NCI-H226 (cell line): ENCODE measurements around the gene TCTN2.
A peak's percentile ranks its signal among the peaks of the same experiment; 100 is the strongest.

Experiments
- DNase-seq: peaks from one replicate; pipeline ENCODE4 v3.0.0-alpha.2; 2015

The TCTN2 gene

DNA sequence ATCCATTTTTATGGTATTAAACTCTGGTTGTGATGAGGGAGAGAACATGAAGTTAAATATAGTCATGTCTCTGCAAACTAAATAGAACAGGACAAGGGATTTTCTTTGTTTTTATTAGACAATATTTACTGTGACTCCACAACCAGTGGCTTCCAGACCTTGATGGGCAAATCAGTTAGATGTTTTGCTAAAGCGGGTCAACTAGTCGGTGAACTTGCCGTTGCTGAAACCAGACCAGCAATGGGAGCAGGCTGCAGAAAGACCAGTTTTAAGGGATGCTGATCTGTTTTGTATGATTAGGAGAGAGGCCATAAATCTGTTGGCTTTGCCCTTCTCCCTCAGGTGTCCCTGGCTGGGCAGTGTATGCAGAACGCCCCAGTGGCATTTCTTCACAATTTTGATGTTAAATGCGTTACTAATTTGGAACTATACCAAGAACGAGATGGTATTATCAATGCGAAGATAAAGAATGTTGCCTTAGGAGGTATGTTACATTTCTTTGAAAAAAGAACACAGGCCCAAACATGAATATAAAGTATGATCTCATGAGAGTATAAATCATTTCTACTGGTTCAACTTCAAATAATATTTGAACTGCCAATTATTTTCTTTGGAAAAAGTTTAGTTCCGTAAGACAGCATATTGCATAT is 19.4 kb downstream of the TCTN2 start:
- no peak for DNase-seq

DNA sequence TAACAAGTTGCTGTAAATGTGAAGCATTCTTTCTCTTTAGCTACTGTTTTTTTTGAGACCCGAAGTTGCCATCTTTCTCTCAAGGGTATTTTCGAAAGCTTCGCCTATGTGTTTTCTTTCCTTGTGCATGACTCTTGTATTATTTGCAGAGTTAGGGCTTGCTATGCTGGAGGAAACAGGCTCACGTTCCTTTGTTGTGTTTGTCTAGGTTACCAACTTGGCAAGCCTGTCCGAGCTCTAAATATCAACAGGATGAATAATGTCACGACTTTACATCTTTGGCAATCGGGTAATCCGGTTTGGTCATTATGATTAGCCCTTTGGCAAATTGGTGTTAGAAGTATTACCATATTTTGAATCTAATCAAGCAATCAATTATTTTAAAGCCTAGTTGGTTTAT is 25.3 kb downstream of the TCTN2 start:
- no peak for DNase-seq

- DNase-seq: no peak
Measured at GRCh38 chr12:123696646-123697045, 25.7 kb downstream of the TCTN2 start.

DNA sequence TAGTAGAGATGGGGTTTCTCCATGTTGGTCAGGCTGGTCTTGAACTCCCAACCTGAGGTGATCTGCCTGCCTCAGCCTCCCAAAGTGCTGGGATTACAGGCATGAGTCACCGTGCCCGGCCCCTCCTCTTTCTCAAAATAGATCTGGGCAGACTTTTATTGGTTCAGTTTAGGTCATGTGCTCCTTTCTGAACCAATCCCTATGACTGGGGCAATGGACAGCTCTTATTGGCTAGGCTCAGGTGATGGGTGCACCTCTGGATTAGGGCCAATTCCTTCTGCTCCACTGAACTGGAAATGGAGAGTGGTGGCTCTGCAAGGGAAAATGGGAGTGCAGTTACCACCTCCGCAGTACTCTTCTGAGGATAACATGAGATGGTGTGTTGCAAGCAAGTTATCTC is 35.0 kb downstream of the TCTN2 start:
- no peak for DNase-seq

GRCh38 chr12:123707466-123707865 is 36.6 kb downstream of the TCTN2 start:
- no peak for DNase-seq

DNA sequence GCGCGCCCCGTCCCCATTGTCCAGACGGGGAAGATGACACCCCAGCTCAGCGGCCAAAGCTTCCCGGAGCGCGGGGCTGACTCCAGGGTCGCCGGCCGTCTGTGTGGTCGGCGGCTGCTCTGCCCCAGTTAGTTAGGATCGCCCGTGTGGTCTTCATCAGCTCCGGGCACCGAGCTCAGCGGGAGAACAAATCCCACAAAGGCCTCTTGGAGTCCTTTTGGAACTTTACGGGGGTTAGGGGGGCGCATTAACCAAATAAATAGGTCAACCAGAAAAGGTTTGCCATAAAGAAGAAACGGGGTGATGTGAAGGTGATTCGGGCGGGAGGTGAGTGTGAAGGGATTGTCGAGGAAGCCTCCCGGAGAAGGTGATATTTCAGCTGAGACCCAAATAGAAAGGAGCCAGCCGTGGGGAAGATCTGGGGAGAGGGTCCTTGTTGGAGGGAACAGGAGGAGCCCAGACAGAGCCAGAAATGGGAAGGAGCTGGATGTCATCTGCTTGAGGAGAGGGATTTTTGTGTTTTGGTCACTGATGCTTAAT is 41.9 kb downstream of the TCTN2 start:
- no peak for DNase-seq

- no peak for DNase-seq
Measured at GRCh38 chr12:123713398-123713797, 42.5 kb downstream of the TCTN2 start.

DNA sequence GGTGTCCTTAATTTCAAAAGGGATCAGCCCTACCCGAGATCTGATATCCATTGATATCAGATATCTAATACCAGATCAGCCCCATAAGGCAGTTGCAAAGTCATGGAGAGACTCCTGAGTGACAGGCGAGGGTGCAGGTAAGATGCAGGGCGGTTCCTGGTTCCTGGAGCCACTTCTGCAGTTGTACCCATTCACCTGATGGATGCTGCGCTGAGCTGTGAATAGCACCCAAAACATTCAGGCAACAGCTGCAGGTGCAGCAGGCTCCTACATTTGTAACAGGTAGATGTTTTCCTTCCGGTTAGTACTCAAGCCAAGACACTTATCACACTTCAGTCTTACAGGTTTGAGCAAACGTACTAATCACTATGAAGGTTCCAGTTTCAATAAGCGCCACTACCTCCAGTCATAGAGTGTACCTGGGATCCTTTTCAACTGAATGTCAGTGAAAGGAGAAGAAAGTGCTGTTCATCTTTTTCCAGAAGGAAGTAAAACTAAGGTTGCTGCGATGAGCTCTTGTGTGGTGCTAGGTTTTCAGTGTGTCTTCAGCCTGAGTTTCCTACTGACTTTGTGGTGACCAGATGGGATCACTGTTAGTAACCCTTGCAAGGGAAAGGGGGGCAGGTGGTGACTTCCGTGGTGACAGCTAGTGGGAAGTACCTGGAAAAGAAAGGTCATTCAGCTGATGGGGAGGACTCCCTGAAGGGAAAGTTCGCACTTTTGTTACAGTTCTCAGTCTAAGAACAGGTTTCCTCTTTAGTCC is 43.1 kb downstream of the TCTN2 start:
- DNase-seq: no peak

DNA sequence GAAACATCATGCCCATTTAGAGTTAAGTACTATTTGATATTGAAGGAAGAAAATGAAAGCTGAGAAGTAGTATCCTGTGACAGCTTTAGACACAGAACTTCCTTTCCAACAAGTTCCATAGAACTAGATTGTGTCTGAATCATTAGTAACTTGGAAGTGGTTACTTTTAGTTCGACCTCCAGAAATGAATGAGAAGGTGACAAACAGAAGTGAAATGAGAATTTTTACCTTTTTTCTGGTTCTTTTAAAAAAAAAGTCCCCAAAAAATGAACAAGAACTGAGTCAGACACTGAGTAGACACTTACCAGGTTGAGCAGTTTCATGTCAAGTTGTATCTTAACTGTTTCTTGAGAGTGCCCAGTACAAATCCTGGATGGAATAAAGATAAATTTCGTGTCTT is 44.3 kb downstream of the TCTN2 start:
- DNase-seq: no peak

DNA sequence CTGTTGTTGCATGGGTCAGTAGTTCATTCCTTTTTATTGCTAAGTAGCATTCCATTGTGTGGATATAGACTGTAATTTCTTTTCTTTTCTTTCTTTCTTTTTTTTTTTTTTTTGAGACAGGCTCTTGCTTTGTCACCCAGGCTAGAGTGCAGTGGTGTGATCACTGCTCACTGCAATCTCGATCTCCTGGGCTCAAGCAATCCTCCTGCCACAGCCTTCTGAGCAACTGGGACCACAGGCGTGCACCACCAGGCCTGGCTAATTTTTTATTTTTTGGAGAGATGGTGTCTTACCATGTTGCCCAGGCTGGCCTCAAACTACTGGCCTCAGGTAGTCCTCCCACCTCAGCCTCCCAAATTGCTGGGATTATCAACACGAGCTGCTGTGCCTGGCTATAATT is 46.4 kb downstream of the TCTN2 start:
- DNase-seq: no peak

GRCh38 chr12:123720141-123720814 is 49.4 kb downstream of the TCTN2 start:
- DNase-seq: peak; percentile 64

GRCh38 chr12:123721245-123721644 is 50.3 kb downstream of the TCTN2 start:
- no peak for DNase-seq

- no peak for DNase-seq
Measured at GRCh38 chr12:123723011-123723410, 52.1 kb downstream of the TCTN2 start.

DNA sequence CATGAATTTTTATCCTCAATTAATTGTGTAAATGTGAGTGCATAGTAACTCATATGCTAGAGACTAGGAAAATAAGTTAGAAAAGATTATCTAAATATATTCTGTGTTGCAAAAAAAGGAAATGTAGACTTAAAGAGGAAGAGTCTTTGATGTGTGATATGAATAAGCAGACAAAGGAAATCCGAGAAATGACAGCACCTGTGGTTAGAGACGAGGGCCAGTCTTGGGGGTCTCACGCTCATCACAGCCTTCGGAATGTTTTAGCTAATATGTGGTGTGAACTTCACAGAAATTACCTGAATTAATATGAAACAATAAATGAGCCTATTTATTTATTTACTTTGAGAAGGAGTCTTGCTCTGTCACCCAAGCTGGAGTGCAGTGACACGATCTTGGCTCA is 52.9 kb downstream of the TCTN2 start:
- DNase-seq: no peak

DNA sequence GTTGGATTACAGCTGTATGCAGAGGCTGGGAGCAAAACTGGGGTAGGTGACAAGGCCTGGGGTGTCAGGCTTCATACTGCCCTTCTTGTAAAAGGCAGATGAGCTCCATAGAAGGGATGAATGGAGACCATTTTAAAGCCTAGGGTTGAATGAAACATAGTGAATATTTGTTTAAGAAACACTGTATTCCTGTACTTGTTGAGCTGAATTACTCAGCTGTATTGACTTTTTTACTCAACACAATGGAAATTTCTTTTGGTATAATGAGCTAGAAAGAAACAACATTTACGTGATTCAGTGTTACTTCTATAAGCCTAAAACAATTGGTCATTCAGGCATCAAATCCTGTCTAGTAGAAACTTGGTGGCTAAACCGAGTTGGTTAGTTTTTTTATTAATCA is 55.3 kb downstream of the TCTN2 start:
- DNase-seq: no peak

GRCh38 chr12:123726962-123727361 is 56.0 kb downstream of the TCTN2 start:
- DNase-seq: no peak

DNA sequence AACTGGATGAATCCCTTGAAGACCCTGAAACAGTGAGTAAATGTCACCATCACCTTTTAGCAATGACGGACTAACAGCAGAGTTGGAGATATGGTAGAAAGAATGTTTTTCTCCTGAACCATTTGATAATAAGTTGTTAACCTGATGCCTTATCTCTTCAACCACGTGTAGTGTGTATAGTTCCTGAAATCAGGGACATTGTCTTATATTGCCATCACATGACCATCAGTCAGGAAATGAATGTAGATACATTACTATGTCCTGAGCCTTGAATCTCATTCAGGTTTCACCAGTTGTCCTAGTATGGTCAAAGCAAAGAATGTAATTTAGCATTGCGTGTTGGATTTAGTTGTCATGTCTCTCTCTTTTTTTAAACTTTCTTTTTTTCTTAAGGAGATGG is 57.0 kb downstream of the TCTN2 start:
- DNase-seq: no peak

GRCh38 chr12:123731596-123731995 is 60.7 kb downstream of the TCTN2 start:
- DNase-seq: no peak

- DNase-seq: no peak
Measured at GRCh38 chr12:123732251-123732650, 61.3 kb downstream of the TCTN2 start.

DNA sequence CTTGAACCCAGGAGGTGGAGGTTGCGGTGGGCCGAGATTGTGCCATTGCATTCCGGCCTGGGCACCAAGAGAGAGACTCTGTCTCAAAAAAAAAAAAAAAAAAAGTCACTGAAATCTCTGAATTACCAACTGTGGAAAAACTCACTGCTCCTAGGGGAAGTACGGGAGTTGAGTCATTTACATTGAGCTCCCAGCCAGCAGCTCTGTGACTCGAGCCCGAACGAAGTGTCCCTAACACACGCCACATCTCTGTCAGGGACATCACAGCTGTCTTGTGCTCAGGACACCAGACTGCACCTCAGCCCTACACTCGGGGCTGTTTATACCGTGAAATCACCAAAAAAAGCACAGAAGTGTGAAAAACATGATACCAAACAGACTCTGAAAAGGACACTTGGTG is 62.3 kb downstream of the TCTN2 start:
- no peak for DNase-seq

GRCh38 chr12:123734268-123734667 is 63.4 kb downstream of the TCTN2 start:
- no peak for DNase-seq

- DNase-seq: no peak
Measured at GRCh38 chr12:123741937-123742572, 71.1 kb downstream of the TCTN2 start.

DNA sequence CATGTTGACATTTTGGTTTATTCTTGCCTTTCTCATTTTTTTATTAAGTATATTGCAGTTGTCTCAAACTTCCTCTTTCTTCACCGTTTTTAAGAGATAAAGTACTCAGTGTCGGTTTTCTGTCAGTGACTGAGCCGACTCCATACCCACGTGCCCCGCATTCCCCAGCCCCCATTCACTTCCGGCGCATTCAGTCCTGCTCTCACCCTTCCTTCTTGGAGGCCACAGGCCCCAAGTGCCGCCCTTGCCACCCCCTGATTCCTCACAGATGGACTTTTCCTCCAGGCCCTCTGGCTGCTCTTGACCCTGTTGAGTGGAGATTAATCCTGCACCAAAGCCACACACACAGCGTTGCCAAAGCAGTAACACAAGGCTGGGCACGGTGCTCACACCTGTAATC is 72.1 kb downstream of the TCTN2 start:
- DNase-seq: no peak
